ENCODE data around the gene ZFYVE28. TPM values are rescaled to one million over a fixed set of nuclear protein-coding genes. Genes with fewer than 3 reads are reported as not detected.

Gene ZFYVE28
- total and polyA plus RNA-seq, 2 of the 8 experiments (the other 6 are each of a cell fraction or from before 2014, with no cell fraction given) = 1.7 to 4.9 TPM

GRCh38 chr4:2354118-2354517, 64.3 kb downstream of the ZFYVE28 start (continued):
- TF ChIP-seq BRCA1 (IDR thresholded peaks at IDR 0.05; ENCODE audit: low read depth, low read length) = no peak
- no peak for TF ChIP-seq SIN3A (conservative IDR thresholded peaks at IDR 0.05 in 1 of 2, IDR thresholded peaks at IDR 0.05 in 1 of 2; ENCODE audit: low read depth in 1 of 2, low read length in 2 of 2)
- TF ChIP-seq CEBPB (IDR thresholded peaks at IDR 0.05; ENCODE audit: low read depth, low read length) = no peak
- TF ChIP-seq POLR2A (IDR thresholded peaks at IDR 0.05; ENCODE audit: control extremely low read depth in 1 of 2, low read depth in 2 of 2, low read length in 2 of 2) = no peak
- no peak for TF ChIP-seq MAFK (IDR thresholded peaks at IDR 0.05; ENCODE audit: low read depth, low read length)
- no peak for TF ChIP-seq ASH2L (IDR thresholded peaks at IDR 0.05; ENCODE audit: low read length)
- no peak for TF ChIP-seq CBX8 (IDR thresholded peaks at IDR 0.05; ENCODE audit: borderline replicate concordance, low read depth, low read length)
- no peak for TF ChIP-seq JUND (IDR thresholded peaks at IDR 0.05; ENCODE audit: low read length)

Data from H1 (cell line).